Metanephros (tissue), 1 donor: ENCODE data around the gene HLA-DRA. TPM values are rescaled to one million over a fixed set of nuclear protein-coding genes. Genes with fewer than 3 reads are reported as not detected.

Experiments used
- total RNA-seq: library from RNA; depleted of rRNA; stranded (reverse); fragments of >200 nt; gene quantifications from one replicate; pipeline ENCODE4 v1.2.3, GENCODE V29; 2014

HLA-DRA gene
- 136 TPM for total RNA-seq

GRCh38 chr6:32439602-32440214 is at the start of gene HLA-DRA:
TSS of gene HLA-DRA (plus strand) at chr6:32439887. CDS start at chr6:32439951, 64 bp downstream.

GRCh38 chr6:32406857-32407256 is 32.8 kb upstream of the HLA-DRA start, which contains the start of gene BTNL2:
TSS of gene BTNL2 (minus strand) at chr6:32407181. CDS start at chr6:32407123, 58 bp downstream.

Other genes with a start within 250 kb of the HLA-DRA start
- gene PBX2, start 249.7 kb upstream of the HLA-DRA start, total RNA-seq = 86.2 TPM
- 7.8 TPM for gene GPSM3, start 247.2 kb upstream of the HLA-DRA start, total RNA-seq
- 22.2 TPM for gene NOTCH4, start 215.8 kb upstream of the HLA-DRA start, total RNA-seq
- gene TSBP1, start 68.0 kb upstream of the HLA-DRA start, total RNA-seq = not detected
- not detected for gene BTNL2, start 32.7 kb upstream of the HLA-DRA start, total RNA-seq
- 1.8 TPM for gene HLA-DRB5, start 90.4 kb downstream of the HLA-DRA start, total RNA-seq
- 31.2 TPM for gene HLA-DRB1, start 150.0 kb downstream of the HLA-DRA start, total RNA-seq
- gene HLA-DQA1, start 197.5 kb downstream of the HLA-DRA start, total RNA-seq = 4.4 TPM
- gene HLA-DQB1, start 226.8 kb downstream of the HLA-DRA start, total RNA-seq = 3.0 TPM